ENCODE measurements around the gene TEX28. TPM values are rescaled to one million over a fixed set of nuclear protein-coding genes. Genes with fewer than 3 reads are reported as not detected.

Gene TEX28
- total RNA-seq, 1 donor from 2014 or later, result not detected

DNA sequence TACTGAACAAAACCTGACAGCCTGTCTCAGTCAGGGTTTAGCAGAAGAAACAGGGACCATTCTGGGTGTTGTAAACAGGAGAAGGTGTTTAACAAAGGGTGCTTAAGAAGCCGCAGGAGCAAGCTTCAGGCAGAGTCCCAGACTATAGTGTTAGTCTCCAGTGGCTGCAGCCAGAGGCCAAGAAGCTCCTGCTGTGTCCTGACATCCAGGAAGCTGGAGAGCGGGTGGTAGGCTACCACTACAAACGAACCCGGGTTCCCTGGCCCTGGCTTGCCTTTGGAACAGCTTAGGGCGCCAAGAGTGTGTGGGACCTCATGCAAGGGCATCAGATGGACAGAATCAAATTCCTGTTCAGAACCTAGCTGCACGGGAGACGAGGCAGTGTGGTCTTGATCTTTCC lies 28.6 kb upstream of the TEX28 start:
- no peak for DNase-seq
- Histone ChIP-seq H3K9me3 (no peaks in the 10 kb centered on the region), H3K27me3 (no peaks in the 10 kb centered on the region), H3K36me3 (no peaks in the 10 kb centered on the region), H3K4me3 (no peak overlapping the region), H3K4me1 (peaks cover 14% of the 10 kb centered on the region), H3K27ac (no peak overlapping the region)
- ATAC-seq, result no peak
- TF ChIP-seq, protein P1, sequence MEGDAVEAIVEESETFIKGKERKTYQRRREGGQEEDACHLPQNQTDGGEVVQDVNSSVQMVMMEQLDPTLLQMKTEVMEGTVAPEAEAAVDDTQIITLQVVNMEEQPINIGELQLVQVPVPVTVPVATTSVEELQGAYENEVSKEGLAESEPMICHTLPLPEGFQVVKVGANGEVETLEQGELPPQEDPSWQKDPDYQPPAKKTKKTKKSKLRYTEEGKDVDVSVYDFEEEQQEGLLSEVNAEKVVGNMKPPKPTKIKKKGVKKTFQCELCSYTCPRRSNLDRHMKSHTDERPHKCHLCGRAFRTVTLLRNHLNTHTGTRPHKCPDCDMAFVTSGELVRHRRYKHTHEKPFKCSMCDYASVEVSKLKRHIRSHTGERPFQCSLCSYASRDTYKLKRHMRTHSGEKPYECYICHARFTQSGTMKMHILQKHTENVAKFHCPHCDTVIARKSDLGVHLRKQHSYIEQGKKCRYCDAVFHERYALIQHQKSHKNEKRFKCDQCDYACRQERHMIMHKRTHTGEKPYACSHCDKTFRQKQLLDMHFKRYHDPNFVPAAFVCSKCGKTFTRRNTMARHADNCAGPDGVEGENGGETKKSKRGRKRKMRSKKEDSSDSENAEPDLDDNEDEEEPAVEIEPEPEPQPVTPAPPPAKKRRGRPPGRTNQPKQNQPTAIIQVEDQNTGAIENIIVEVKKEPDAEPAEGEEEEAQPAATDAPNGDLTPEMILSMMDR (IDR thresholded peaks at IDR 0.05), result no peak
- intact Hi-C loops (cut with DNase I), result no loop called here

DNA sequence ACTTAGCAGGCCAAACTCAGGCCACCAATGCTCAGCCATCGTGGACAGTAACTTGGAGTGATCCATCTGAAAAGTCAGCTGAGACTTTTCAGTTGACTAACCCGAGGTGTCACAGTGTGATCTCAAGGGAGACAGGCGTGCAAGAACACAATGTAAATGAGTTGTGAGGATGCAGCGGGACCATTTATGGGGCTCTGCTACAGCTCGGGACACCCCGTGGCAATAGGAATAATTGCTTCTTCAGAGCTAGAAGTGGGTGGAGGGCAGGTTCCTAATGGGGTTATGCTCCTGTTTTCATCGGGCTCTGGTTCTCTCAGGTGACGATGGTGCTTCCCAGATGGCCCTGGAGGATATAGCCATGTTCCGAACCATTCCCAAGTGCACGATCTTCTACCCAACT lies 28.0 kb upstream of the TEX28 start:
- no peak overlapping the region for H3K4me3 ChIP-seq
- intact Hi-C loops (cut with DNase I), result no loop called here

DNA sequence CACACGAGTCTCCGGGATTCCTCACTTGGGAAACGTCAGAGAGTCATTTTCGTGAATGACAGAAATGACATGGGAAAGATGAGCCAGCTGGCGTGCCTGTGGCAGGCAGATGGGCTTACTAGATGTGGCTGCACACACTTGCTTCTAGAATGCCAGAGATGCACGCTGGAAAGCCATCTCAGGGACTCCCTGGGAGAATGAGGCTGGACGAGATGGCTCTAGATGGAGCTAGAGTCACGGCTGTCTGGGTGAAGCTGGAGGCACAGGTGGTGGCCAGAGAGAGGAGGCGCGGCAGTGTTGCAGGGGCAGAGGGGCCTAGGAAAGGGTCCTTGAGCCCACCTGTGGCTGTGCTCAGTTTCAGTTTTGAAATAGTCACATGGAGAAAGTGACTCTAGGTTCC lies 26.7 kb upstream of the TEX28 start:
- no peaks in the 10 kb centered on the region for H3K36me3 ChIP-seq
- no peak overlapping the region for H3K4me3 ChIP-seq
- no peak overlapping the region for H3K27ac ChIP-seq
- intact Hi-C loops (cut with DNase I), result no loop called here
- no peak for DNase-seq
- H3K4me1 ChIP-seq, result peaks cover 5% of the 10 kb centered on the region
- H3K27me3 ChIP-seq, result no peaks in the 10 kb centered on the region
- H3K9me3 ChIP-seq, result no peaks in the 10 kb centered on the region
- TF ChIP-seq, protein P1 (IDR thresholded peaks at IDR 0.05), result no peak
- ATAC-seq, result no peak

More for the DNA sequence above, 28.0 kb upstream of the TEX28 start:
- DNase-seq (no peak), ATAC-seq (no peak)
- H3K4me1 ChIP-seq, result peaks cover 14% of the 10 kb centered on the region
- no peaks in the 10 kb centered on the region for H3K36me3 ChIP-seq
- H3K27ac ChIP-seq, result no peak overlapping the region
- no peaks in the 10 kb centered on the region for H3K9me3 ChIP-seq
- no peaks in the 10 kb centered on the region for H3K27me3 ChIP-seq
- TF ChIP-seq, protein P1 (IDR thresholded peaks at IDR 0.05), result no peak

DNA sequence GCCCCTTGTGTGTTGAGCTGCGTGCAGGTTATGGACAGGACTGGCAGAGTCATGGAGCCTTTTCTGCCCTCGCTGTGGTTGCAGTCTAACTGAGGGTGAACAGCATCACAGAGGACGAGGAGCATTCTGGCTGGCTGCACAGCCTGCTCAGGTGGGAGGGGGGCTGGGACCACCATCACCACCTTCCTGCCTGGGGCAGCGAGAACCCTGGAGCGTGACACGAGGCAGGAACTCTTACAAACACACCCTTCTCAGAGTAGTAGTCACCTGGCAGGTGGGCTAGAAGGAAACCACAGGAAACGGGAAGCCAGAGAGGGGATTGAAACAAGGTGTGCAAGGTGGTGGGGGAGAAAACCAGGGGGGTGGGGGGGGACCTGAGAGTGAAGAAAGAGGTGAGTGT lies 26.2 kb upstream of the TEX28 start:
- Histone ChIP-seq H3K27ac (no peak overlapping the region), H3K4me3 (no peak overlapping the region), H3K9me3 (no peaks in the 10 kb centered on the region), H3K4me1 (peaks cover under 1% of the 10 kb centered on the region), H3K27me3 (no peaks in the 10 kb centered on the region), H3K36me3 (no peaks in the 10 kb centered on the region)
- no peak for DNase-seq
- TF ChIP-seq, protein P1 (IDR thresholded peaks at IDR 0.05), result no peak
- no peak for ATAC-seq
- intact Hi-C loops (cut with DNase I), result no loop called here

DNA sequence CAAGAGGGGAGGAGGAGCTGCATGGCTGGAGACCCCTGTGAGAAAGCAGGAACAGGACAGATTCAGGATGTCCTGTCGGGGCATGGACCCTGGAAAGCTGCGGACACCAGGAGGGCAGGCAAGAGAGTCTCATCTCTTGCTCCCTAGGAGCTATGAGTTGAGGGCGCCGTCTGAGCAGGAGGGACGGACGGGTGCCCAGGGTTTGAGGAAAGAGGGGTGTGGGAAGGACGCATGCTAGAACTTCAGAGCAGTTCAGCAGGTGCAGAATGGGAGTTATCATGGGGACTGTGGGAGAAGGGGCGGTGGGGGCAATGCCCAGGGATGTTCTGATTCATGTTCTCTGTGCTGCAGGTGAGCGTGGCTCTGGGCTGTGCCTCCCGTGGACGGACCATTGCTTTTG lies 25.5 kb upstream of the TEX28 start:
- intact Hi-C loops (cut with DNase I), result no loop called here
- Histone ChIP-seq H3K36me3 (no peaks in the 10 kb centered on the region), H3K27me3 (no peaks in the 10 kb centered on the region), H3K27ac (no peak overlapping the region), H3K9me3 (no peaks in the 10 kb centered on the region), H3K4me3 (no peak overlapping the region), H3K4me1 (no peaks in the 10 kb centered on the region)
- no peak for ATAC-seq
- TF ChIP-seq, protein P1 (IDR thresholded peaks at IDR 0.05), result no peak
- DNase-seq, result no peak

DNA sequence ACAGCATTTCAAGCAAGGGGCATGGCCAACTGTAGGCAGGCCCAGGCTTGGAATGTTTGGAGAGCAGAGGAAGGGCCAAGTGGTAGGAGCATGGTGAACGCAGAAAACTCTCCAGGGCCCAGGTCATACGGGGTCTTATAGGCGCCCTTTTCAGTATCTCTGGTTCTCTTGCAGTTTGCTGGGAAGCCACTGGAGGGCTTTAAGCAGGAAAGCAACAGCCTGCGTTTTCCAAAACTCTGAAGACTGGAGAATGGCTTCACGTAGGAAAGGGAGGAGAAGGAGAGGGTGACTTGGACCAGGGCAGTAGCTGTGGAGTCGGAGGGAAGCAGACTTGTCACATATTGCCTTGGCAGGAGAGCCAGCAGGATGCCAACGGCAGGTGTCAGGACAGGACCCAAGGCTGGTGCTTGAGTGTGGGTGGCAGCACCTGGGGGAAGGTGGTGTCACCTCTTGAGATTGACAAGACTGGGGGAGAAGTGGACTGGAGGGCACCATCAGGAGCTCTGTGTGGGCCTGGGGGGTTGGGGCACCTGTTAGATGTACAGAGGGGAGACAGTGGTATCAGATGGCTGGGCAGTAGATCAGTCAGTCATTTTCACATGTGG lies 22.6 kb upstream of the TEX28 start:
- H3K4me1 ChIP-seq, result no peaks in the 10 kb centered on the region
- no peak overlapping the region for H3K4me3 ChIP-seq
- no peaks in the 10 kb centered on the region for H3K36me3 ChIP-seq
- TF ChIP-seq, protein P1 (IDR thresholded peaks at IDR 0.05), result peak; percentile 48
- no peak overlapping the region for H3K27ac ChIP-seq
- H3K27me3 ChIP-seq, result no peaks in the 10 kb centered on the region
- no peak for DNase-seq
- H3K9me3 ChIP-seq, result no peaks in the 10 kb centered on the region
- intact Hi-C loops (cut with DNase I), result no loop called here
- peak; percentile 52 for ATAC-seq

Data from upper lobe of right lung (tissue), 1 donor.